Measurements from ENCODE around the gene ZC3H12D. TPM values are rescaled to one million over a fixed set of nuclear protein-coding genes. Genes with fewer than 3 reads are reported as not detected.

ZC3H12D gene
- total RNA-seq, 1 experiment from 2014 or later = not detected

DNA sequence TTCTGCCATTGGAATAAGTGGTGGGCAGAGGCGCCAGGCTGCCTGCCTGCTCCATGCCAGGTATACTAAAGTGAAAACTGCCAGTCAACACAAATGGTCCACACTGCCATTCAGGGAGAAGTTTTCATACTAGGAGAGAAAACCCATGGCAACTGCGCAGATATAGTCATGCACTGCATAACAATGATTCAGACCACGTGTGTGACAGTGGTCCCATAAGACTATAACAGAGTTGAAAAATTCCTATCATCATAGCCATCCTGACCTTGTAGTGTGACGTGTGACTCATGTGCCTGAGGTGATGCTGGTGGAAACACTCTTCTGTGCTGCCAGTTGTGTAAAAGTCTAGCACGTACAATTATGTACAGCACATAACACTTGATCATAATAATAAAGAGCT is 25.1 kb downstream of the ZC3H12D start:
- Histone ChIP-seq H3K9ac (ENCODE audit: low read length) (no peak overlapping the region), H3K9me2 (replicated peaks; ENCODE audit: low read length) (no peaks in the 10 kb centered on the region), H3K4me1 (ENCODE audit: insufficient read depth, low read length) (peaks cover 2% of the 10 kb centered on the region), H3K4me2 (ENCODE audit: low read length) (no peak overlapping the region), H4K20me1 (ENCODE audit: low read length) (no peaks in the 10 kb centered on the region), H3K27me3 (ENCODE audit: low read length) (no peaks in the 10 kb centered on the region), H3K36me3 (ENCODE audit: low read depth, low read length) (no peaks in the 10 kb centered on the region), H3K27ac (ENCODE audit: low read length) (no peak overlapping the region), H2AFZ (ENCODE audit: low read length) (no peak overlapping the region), H3F3A (ENCODE audit: low read length, unreplicated experiment) (no peaks in the 10 kb centered on the region), H3K9me3 (ENCODE audit: low read length) (no peaks in the 10 kb centered on the region), H3K4me3 (ENCODE audit: low read length) (no peak overlapping the region), H3K79me2 (ENCODE audit: low read length) (no peaks in the 10 kb centered on the region)
- CTCF ChIA-PET = no interaction called here
- POLR2A ChIA-PET (ENCODE audit: unreplicated experiment) = no interaction called here
- TF ChIP-seq CTCF (conservative IDR thresholded peaks at IDR 0.05; ENCODE audit: low read depth, low read length) (no peak), EZH2 (IDR thresholded peaks at IDR 0.05; ENCODE audit: low read length, unreplicated experiment) (no peak)
- intact Hi-C loops (cut with micrococcal nuclease) = no loop called here
- ATAC-seq (no peak), DNase-seq (no peak)
- no TSS peak for BruUV-seq (replicated peaks)

GRCh38 chr6:149458806-149459205 is 26.0 kb downstream of the ZC3H12D start:
- no peak for ATAC-seq
- no peaks in the 10 kb centered on the region for H4K20me1 ChIP-seq (ENCODE audit: low read length)
- no peaks in the 10 kb centered on the region for H3K9me3 ChIP-seq (ENCODE audit: low read length)
- H3F3A ChIP-seq (ENCODE audit: low read length, unreplicated experiment) = no peaks in the 10 kb centered on the region
- H3K4me1 ChIP-seq (ENCODE audit: insufficient read depth, low read length) = peaks cover 11% of the 10 kb centered on the region
- no peak overlapping the region for H3K27ac ChIP-seq (ENCODE audit: low read length)
- no peak overlapping the region for H3K4me2 ChIP-seq (ENCODE audit: low read length)
- TF ChIP-seq CTCF (conservative IDR thresholded peaks at IDR 0.05; ENCODE audit: low read depth, low read length) (no peak), EZH2 (IDR thresholded peaks at IDR 0.05; ENCODE audit: low read length, unreplicated experiment) (no peak), EZH2phosphoT487 (IDR thresholded peaks at IDR 0.05; ENCODE audit: borderline replicate concordance, low read length) (no peak)
- POLR2A ChIA-PET (ENCODE audit: unreplicated experiment) = no interaction called here
- H3K36me3 ChIP-seq (ENCODE audit: low read depth, low read length) = no peaks in the 10 kb centered on the region
- BruUV-seq (replicated peaks) = no TSS peak
- H3K9ac ChIP-seq (ENCODE audit: low read length) = no peak overlapping the region
- H2AFZ ChIP-seq (ENCODE audit: low read length) = no peak overlapping the region
- intact Hi-C loops (cut with micrococcal nuclease) = no loop called here
- H3K9me2 ChIP-seq (replicated peaks; ENCODE audit: low read length) = no peaks in the 10 kb centered on the region
- no peaks in the 10 kb centered on the region for H3K27me3 ChIP-seq (ENCODE audit: low read length)
- CTCF ChIA-PET = interaction anchor here (0.5 kb wide), 1 partner anchor 16 kb away, joined by 3 read pairs; no protein-coding TSS in a partner anchor
- no peak overlapping the region for H3K4me3 ChIP-seq (ENCODE audit: low read length)
- H3K79me2 ChIP-seq (ENCODE audit: low read length) = no peaks in the 10 kb centered on the region
- DNase-seq = no peak

- Histone ChIP-seq H3K9me2 (replicated peaks; ENCODE audit: low read length) (no peaks in the 10 kb centered on the region), H3K36me3 (ENCODE audit: low read depth, low read length) (no peaks in the 10 kb centered on the region), H3K4me1 (ENCODE audit: insufficient read depth, low read length) (peaks cover 14% of the 10 kb centered on the region), H3K27ac (ENCODE audit: low read length) (no peak overlapping the region), H3K9me3 (ENCODE audit: low read length) (no peaks in the 10 kb centered on the region), H4K20me1 (ENCODE audit: low read length) (no peaks in the 10 kb centered on the region), H3K9ac (ENCODE audit: low read length) (no peak overlapping the region), H3K4me2 (ENCODE audit: low read length) (no peak overlapping the region), H3K27me3 (ENCODE audit: low read length) (no peaks in the 10 kb centered on the region), H3K4me3 (ENCODE audit: low read length) (no peak overlapping the region), H3F3A (ENCODE audit: low read length, unreplicated experiment) (no peaks in the 10 kb centered on the region), H2AFZ (ENCODE audit: low read length) (no peak overlapping the region), H3K79me2 (ENCODE audit: low read length) (no peaks in the 10 kb centered on the region)
- ChIA-PET CTCF (no interaction called here), POLR2A (ENCODE audit: unreplicated experiment) (no interaction called here)
- intact Hi-C loops (cut with micrococcal nuclease) = no loop called here
- DNase-seq (no peak), ATAC-seq (no peak)
- TF ChIP-seq CTCF (conservative IDR thresholded peaks at IDR 0.05; ENCODE audit: low read depth, low read length) = no peak
- no peak for TF ChIP-seq EZH2phosphoT487 (IDR thresholded peaks at IDR 0.05; ENCODE audit: borderline replicate concordance, low read length)
- no peak for TF ChIP-seq EZH2 (IDR thresholded peaks at IDR 0.05; ENCODE audit: low read length, unreplicated experiment)
- no TSS peak for BruUV-seq (replicated peaks)
Observed at GRCh38 chr6:149458196-149458595, 26.6 kb downstream of the ZC3H12D start.

Measured in PC-3 (cell line).